HEK293 (cell line): ENCODE data around the gene ITGA2.

Experiments used
- CTCF ChIA-PET: fragments of 350-600 bp; formaldehyde crosslinking; extraction: SDS; loops from one replicate; lab custom pipeline; 2021; ENCODE audit warnings: antibody characterized with exemption; lab: Yijun Ruan, JAX
- POLR2A ChIA-PET: fragments of 300-600 bp; formaldehyde crosslinking; extraction: SDS; loops from one replicate; lab custom pipeline; 2020; ENCODE audit warnings: antibody characterized with exemption, inconsistent platforms; lab: Yijun Ruan, JAX
- H3K27ac ChIP-seq: fragments of 200-500 bp; sonication (Bioruptor generic); 2 replicates; pipeline ENCODE4 v1.5.1; 2014; ENCODE audit warnings: low read depth, low read length, control low read depth, inconsistent platforms; ENCODE audit errors: extremely low read depth
- H3K36me3 ChIP-seq, 2 experiments: fragments of 200-500 bp in 1 of 2; sonication (Bioruptor generic) in 1 of 2; 1 replicate in 1 of 2; 2 replicates in 1 of 2; pipeline ENCODE4 v1.5.1; 2014 to 2017; ENCODE audit warnings: inconsistent platforms in 2 of 2, low read length in 2 of 2; ENCODE audit not compliant: control insufficient read depth in 2 of 2, insufficient read depth in 1 of 2
- H3K4me1 ChIP-seq: fragments of 200-500 bp; sonication (Bioruptor generic); 2 replicates; pipeline ENCODE4 v1.5.1; 2014; ENCODE audit warnings: mild to moderate bottlenecking, low read length, inconsistent platforms; ENCODE audit not compliant: control insufficient read depth, insufficient read depth
- H3K4me3 ChIP-seq: 2 replicates; pipeline ENCODE4 v1.5.1; 2011; ENCODE audit warnings: low read depth, mild to moderate bottlenecking, control low read depth, low read length, moderate library complexity
- H3K9me3 ChIP-seq: fragments of 200-500 bp; sonication (Bioruptor generic); 2 replicates; pipeline ENCODE4 v1.5.1; 2014; ENCODE audit warnings: low read depth, low read length, inconsistent platforms; ENCODE audit not compliant: control insufficient read depth, insufficient read depth
- GFI1B ChIP-seq: fragments of 450-650 bp; formaldehyde crosslinking; IDR thresholded peaks from 2 replicates; pipeline ENCODE4 v1.5.1; 2016; ENCODE audit warnings: missing biosample characterization, missing genetic modification characterization
- GLIS2 ChIP-seq: fragments of 450-650 bp; formaldehyde crosslinking; IDR thresholded peaks from 2 replicates; pipeline ENCODE4 v1.5.1; 2016; ENCODE audit warnings: missing biosample characterization, missing genetic modification characterization
- PATZ1 ChIP-seq: fragments of 450-650 bp; formaldehyde crosslinking; IDR thresholded peaks from 2 replicates; pipeline ENCODE4 v1.5.1; 2016; ENCODE audit warnings: missing biosample characterization, missing genetic modification characterization
- SCRT2 ChIP-seq: fragments of 450-650 bp; formaldehyde crosslinking; IDR thresholded peaks from 2 replicates; pipeline ENCODE4 v1.5.1; 2016; ENCODE audit warnings: missing biosample characterization, missing genetic modification characterization
- SETDB1 ChIP-seq: IDR thresholded peaks from one replicate; pipeline ENCODE4 v1.6.1; 2017; ENCODE audit warnings: mild to moderate bottlenecking, low read length, moderate library complexity, mixed read lengths; ENCODE audit not compliant: insufficient read length
- SP2 ChIP-seq: fragments of 450-650 bp; formaldehyde crosslinking; IDR thresholded peaks from 2 replicates; pipeline ENCODE4 v1.5.1; 2016; ENCODE audit warnings: missing biosample characterization, missing genetic modification characterization
- ZFP69B ChIP-seq: fragments of 450-650 bp; formaldehyde crosslinking; IDR thresholded peaks from 2 replicates; pipeline ENCODE4 v1.5.1; 2016; ENCODE audit warnings: missing biosample characterization, missing genetic modification characterization
- ZNF2 ChIP-seq: fragments of 450-650 bp; formaldehyde crosslinking; IDR thresholded peaks from 2 replicates; pipeline ENCODE4 v1.5.1; 2016; ENCODE audit warnings: missing biosample characterization, missing genetic modification characterization
- ZNF24 ChIP-seq: fragments of 450-650 bp; formaldehyde crosslinking; IDR thresholded peaks from 2 replicates; pipeline ENCODE4 v1.5.1; 2016; ENCODE audit warnings: missing biosample characterization, missing genetic modification characterization
- ZNF302 ChIP-seq: fragments of 450-650 bp; formaldehyde crosslinking; IDR thresholded peaks from 2 replicates; pipeline ENCODE4 v1.5.1; 2016; ENCODE audit warnings: missing biosample characterization, missing genetic modification characterization, low read depth
- ZNF501 ChIP-seq: fragments of 450-650 bp; formaldehyde crosslinking; IDR thresholded peaks from 2 replicates; pipeline ENCODE4 v1.5.1; 2016; ENCODE audit warnings: missing biosample characterization, missing genetic modification characterization
- ZNF510 ChIP-seq: fragments of 450-650 bp; formaldehyde crosslinking; IDR thresholded peaks from 2 replicates; pipeline ENCODE4 v1.5.1; 2018; ENCODE audit warnings: mild to moderate bottlenecking, missing genetic modification characterization, missing biosample characterization; ENCODE audit not compliant: insufficient replicate concordance
- ZNF521 ChIP-seq: fragments of 450-650 bp; formaldehyde crosslinking; IDR thresholded peaks from 2 replicates; pipeline ENCODE4 v1.5.1; 2017; ENCODE audit warnings: missing biosample characterization, mild to moderate bottlenecking, missing genetic modification characterization
- ZNF544 ChIP-seq: fragments of 450-650 bp; formaldehyde crosslinking; IDR thresholded peaks from 2 replicates; pipeline ENCODE4 v1.5.0; 2017; ENCODE audit warnings: missing biosample characterization, missing genetic modification characterization
- ZNF571 ChIP-seq: fragments of 450-650 bp; formaldehyde crosslinking; IDR thresholded peaks from 2 replicates; pipeline ENCODE4 v1.5.0; 2017; ENCODE audit warnings: missing biosample characterization, missing genetic modification characterization
- ZNF585B ChIP-seq: fragments of 450-650 bp; formaldehyde crosslinking; IDR thresholded peaks from 2 replicates; pipeline ENCODE4 v1.5.1; 2016; ENCODE audit warnings: missing biosample characterization, missing genetic modification characterization
- ZNF610 ChIP-seq: fragments of 450-650 bp; formaldehyde crosslinking; IDR thresholded peaks from 2 replicates; pipeline ENCODE4 v1.5.1; 2016; ENCODE audit warnings: missing biosample characterization, missing genetic modification characterization, borderline replicate concordance
- ZNF670 ChIP-seq: fragments of 450-650 bp; formaldehyde crosslinking; IDR thresholded peaks from 2 replicates; pipeline ENCODE4 v1.5.1; 2016; ENCODE audit warnings: missing biosample characterization, missing genetic modification characterization, low read depth
- ZNF768 ChIP-seq: fragments of 450-650 bp; formaldehyde crosslinking; IDR thresholded peaks from 2 replicates; pipeline ENCODE4 v1.5.1; 2018; ENCODE audit warnings: missing biosample characterization, mild to moderate bottlenecking, missing genetic modification characterization
- ZNF777 ChIP-seq: fragments of 450-650 bp; formaldehyde crosslinking; IDR thresholded peaks from 2 replicates; pipeline ENCODE4 v1.5.1; 2017; ENCODE audit warnings: missing biosample characterization, missing genetic modification characterization, borderline replicate concordance
- ZSCAN16 ChIP-seq: fragments of 450-650 bp; formaldehyde crosslinking; IDR thresholded peaks from 2 replicates; pipeline ENCODE4 v1.5.1; 2016; ENCODE audit warnings: missing biosample characterization, missing genetic modification characterization
- ZSCAN18 ChIP-seq: fragments of 450-650 bp; formaldehyde crosslinking; IDR thresholded peaks from 2 replicates; pipeline ENCODE4 v1.5.1; 2016; ENCODE audit warnings: missing biosample characterization, missing genetic modification characterization
- TF ChIP-seq, protein P1 (sequence below): fragments of 450-650 bp; formaldehyde crosslinking; IDR thresholded peaks from 2 replicates; pipeline ENCODE4 v1.5.1; 2016; ENCODE audit warnings: missing biosample characterization, missing genetic modification characterization, borderline replicate concordance
- TF ChIP-seq, protein P2 (sequence below): fragments of 450-650 bp; formaldehyde crosslinking; IDR thresholded peaks from 2 replicates; pipeline ENCODE4 v1.5.1; 2016; ENCODE audit warnings: missing biosample characterization, missing genetic modification characterization
- TF ChIP-seq, protein P3 (sequence below): fragments of 450-650 bp; formaldehyde crosslinking; IDR thresholded peaks from 2 replicates; pipeline ENCODE4 v1.5.1; 2016; ENCODE audit warnings: missing biosample characterization, missing genetic modification characterization

ITGA2 gene

DNA sequence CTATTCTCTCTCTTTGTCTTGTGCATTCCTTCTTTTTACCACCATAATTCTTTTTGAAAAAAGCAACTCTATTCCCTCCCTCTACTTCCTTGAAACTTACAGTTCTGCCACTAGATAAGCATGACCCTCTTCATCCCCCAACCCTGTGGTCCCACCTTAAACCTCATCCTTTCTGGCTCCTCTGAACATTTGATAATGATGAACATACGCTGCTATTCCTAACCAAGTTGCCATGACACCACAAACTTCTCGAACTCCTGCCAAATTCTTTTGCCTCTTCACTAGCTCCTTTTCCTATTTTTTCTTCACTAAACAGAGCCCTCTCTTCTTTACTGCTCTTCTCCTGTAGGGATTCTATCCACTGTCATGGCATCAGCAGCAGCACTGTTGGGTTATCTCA is 63.3 kb downstream of the ITGA2 start:
- no peak overlapping the region for H3K4me3 ChIP-seq
- POLR2A ChIA-PET: no interaction called here
- no peaks in the 10 kb centered on the region for H3K9me3 ChIP-seq
- H3K4me1 ChIP-seq: no peaks in the 10 kb centered on the region
- TF ChIP-seq ZNF521 (tag by site-specific recombination): no peak
- TF ChIP-seq ZNF501: no peak
- TF ChIP-seq ZNF777: no peak
- no peak for TF ChIP-seq PATZ1 (tag by site-specific recombination)
- TF ChIP-seq SETDB1: no peak
- peaks cover 0 to 2% of the 10 kb centered on the region in 2 experiments; a peak in 2 of 3 replicates for H3K36me3 ChIP-seq
- CTCF ChIA-PET: interaction anchor here (0.6 to 1.0 kb wide), 2 partner anchors 47 to 103 kb away, joined by 3 to 4 read pairs; no protein-coding TSS in a partner anchor
- H3K27ac ChIP-seq: no peak overlapping the region

GRCh38 chr5:53053364-53053763 is 64.2 kb downstream of the ITGA2 start:
- H3K4me1 ChIP-seq: no peaks in the 10 kb centered on the region
- H3K4me3 ChIP-seq: no peak overlapping the region
- CTCF ChIA-PET: interaction anchor here (0.6 kb wide), 1 partner anchor 46 kb away, joined by 4 read pairs; no protein-coding TSS in a partner anchor
- H3K27ac ChIP-seq: no peak overlapping the region
- H3K9me3 ChIP-seq: no peaks in the 10 kb centered on the region
- POLR2A ChIA-PET: no interaction called here
- peaks cover 0 to 2% of the 10 kb centered on the region in 2 experiments; a peak in 2 of 3 replicates for H3K36me3 ChIP-seq
- no peak for TF ChIP-seq ZNF2
- no peak for TF ChIP-seq ZNF610 (tag by site-specific recombination)
- no peak for TF ChIP-seq GLIS2 (tag by site-specific recombination)
- no peak for TF ChIP-seq ZNF24 (tag by site-specific recombination)
- TF ChIP-seq ZNF544 (tag by site-specific recombination): no peak
- no peak for TF ChIP-seq SP2 (tag by site-specific recombination)
- TF ChIP-seq SCRT2 (tag by site-specific recombination): no peak
- no peak for TF ChIP-seq ZNF302
- TF ChIP-seq, protein P1, sequence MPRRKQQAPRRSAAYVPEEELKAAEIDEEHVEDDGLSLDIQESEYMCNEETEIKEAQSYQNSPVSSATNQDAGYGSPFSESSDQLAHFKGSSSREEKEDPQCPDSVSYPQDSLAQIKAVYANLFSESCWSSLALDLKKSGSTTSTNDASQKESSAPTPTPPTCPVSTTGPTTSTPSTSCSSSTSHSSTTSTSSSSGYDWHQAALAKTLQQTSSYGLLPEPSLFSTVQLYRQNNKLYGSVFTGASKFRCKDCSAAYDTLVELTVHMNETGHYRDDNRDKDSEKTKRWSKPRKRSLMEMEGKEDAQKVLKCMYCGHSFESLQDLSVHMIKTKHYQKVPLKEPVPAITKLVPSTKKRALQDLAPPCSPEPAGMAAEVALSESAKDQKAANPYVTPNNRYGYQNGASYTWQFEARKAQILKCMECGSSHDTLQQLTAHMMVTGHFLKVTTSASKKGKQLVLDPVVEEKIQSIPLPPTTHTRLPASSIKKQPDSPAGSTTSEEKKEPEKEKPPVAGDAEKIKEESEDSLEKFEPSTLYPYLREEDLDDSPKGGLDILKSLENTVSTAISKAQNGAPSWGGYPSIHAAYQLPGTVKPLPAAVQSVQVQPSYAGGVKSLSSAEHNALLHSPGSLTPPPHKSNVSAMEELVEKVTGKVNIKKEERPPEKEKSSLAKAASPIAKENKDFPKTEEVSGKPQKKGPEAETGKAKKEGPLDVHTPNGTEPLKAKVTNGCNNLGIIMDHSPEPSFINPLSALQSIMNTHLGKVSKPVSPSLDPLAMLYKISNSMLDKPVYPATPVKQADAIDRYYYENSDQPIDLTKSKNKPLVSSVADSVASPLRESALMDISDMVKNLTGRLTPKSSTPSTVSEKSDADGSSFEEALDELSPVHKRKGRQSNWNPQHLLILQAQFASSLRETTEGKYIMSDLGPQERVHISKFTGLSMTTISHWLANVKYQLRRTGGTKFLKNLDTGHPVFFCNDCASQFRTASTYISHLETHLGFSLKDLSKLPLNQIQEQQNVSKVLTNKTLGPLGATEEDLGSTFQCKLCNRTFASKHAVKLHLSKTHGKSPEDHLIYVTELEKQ: no peak
- TF ChIP-seq ZNF768 (tag by site-specific recombination): no peak
- no peak for TF ChIP-seq ZNF571 (tag by site-specific recombination)

DNA sequence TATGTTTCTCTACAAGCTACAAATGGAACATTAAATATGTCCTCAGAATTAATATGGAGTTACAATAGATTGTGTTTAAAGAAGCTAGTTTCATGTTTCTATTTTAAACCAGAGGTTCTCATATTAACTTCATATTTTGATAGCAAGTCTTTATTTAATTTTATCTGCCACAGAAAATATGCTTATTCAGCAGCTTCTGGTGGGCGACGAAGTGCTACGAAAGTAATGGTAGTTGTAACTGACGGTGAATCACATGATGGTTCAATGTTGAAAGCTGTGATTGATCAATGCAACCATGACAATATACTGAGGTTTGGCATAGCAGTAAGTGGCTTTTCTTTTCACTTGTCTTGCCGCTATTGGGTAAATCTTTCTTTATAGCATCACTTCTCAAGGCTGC is 66.2 kb downstream of the ITGA2 start:
- CTCF ChIA-PET: interaction anchor here (0.5 to 0.6 kb wide), 2 partner anchors 20 to 61 kb away, joined by 3 to 4 read pairs; no protein-coding TSS in a partner anchor
- Histone ChIP-seq H3K4me1 (no peaks in the 10 kb centered on the region), H3K36me3 (peaks cover 2 to 9% of the 10 kb centered on the region in 2 experiments; a peak in 2 of 3 replicates)
- TF ChIP-seq, protein P2, sequence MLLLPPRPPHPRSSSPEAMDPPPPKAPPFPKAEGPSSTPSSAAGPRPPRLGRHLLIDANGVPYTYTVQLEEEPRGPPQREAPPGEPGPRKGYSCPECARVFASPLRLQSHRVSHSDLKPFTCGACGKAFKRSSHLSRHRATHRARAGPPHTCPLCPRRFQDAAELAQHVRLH (tag by site-specific recombination): no peak
- TF ChIP-seq ZSCAN18 (tag by site-specific recombination) (no peak), GFI1B (tag by site-specific recombination) (no peak), ZNF510 (no peak), ZSCAN16 (tag by site-specific recombination) (no peak), ZFP69B (tag by site-specific recombination) (no peak), ZNF585B (tag by site-specific recombination) (no peak), ZNF670 (tag by site-specific recombination) (no peak)
- TF ChIP-seq, protein P3, sequence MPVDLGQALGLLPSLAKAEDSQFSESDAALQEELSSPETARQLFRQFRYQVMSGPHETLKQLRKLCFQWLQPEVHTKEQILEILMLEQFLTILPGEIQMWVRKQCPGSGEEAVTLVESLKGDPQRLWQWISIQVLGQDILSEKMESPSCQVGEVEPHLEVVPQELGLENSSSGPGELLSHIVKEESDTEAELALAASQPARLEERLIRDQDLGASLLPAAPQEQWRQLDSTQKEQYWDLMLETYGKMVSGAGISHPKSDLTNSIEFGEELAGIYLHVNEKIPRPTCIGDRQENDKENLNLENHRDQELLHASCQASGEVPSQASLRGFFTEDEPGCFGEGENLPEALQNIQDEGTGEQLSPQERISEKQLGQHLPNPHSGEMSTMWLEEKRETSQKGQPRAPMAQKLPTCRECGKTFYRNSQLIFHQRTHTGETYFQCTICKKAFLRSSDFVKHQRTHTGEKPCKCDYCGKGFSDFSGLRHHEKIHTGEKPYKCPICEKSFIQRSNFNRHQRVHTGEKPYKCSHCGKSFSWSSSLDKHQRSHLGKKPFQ: no peak

More for the DNA sequence above, 66.2 kb downstream of the ITGA2 start:
- Histone ChIP-seq H3K9me3 (no peaks in the 10 kb centered on the region), H3K4me3 (no peak overlapping the region), H3K27ac (no peak overlapping the region)
- POLR2A ChIA-PET: no interaction called here
